Stomach (tissue), 19 donors: ENCODE results near the gene DLD. TPM values are rescaled to one million over a fixed set of nuclear protein-coding genes. Genes with fewer than 3 reads are reported as not detected.

Experiments used
- DNase-seq, 2 donors: peaks; one replicate each; pipeline versions ENCODE4 v3.0.0 to v3.0.0-alpha.2; 2013 to 2019
- H3K27ac ChIP-seq, 5 donors: fragments of 200-600 bp in 4 of 5; sonication (generic) in 4 of 5; one replicate each; pipeline ENCODE4 v1.5.1; 2013 to 2019; ENCODE audit warnings: mild to moderate bottlenecking in 1 of 5, moderate library complexity in 1 of 5
- H3K27me3 ChIP-seq, 3 donors: fragments of 200-600 bp; sonication (generic); one replicate each; pipeline ENCODE4 v1.5.1; 2017 to 2019; ENCODE audit warnings: mixed run types in 1 of 3
- H3K36me3 ChIP-seq, 4 donors: fragments of 200-600 bp; sonication (generic); 1 replicate in 3 of 4; 2 replicates in 1 of 4; pipeline ENCODE4 v1.5.1; 2016 to 2019
- H3K4me1 ChIP-seq, 4 donors: fragments of 200-600 bp; sonication (generic); one replicate each; pipeline ENCODE4 v1.5.1; 2016 to 2019
- H3K4me3 ChIP-seq, 4 donors: fragments of 200-600 bp; sonication (generic) in 3 of 4; one replicate each; pipeline ENCODE4 v1.5.1; 2016 to 2019; ENCODE audit warnings: mild to moderate bottlenecking in 1 of 4
- H3K9me3 ChIP-seq, 4 donors: fragments of 200-600 bp; sonication (generic); one replicate each; pipeline ENCODE4 v1.5.1; 2016 to 2019
- EP300 ChIP-seq: sonication (generic); formaldehyde crosslinking; IDR thresholded peaks from one replicate; pipeline ENCODE4 v1.6.1; 2017; ENCODE audit warnings: antibody characterized with exemption
- POLR2A ChIP-seq, 4 donors: fragments of 450-650 bp; IDR thresholded peaks; one replicate each; pipeline ENCODE4 v1.6.1; 2016; ENCODE audit warnings: antibody characterized with exemption in 4 of 4, control low read depth in 2 of 4, mild to moderate bottlenecking in 1 of 4, moderate library complexity in 1 of 4
- POLR2AphosphoS5 ChIP-seq, 3 donors: sonication (generic); formaldehyde crosslinking; IDR thresholded peaks; one replicate each; pipeline ENCODE4 v1.6.1; 2016; ENCODE audit warnings: antibody characterized with exemption in 3 of 3
- WGBS, 5 donors: extraction: QIAGEN DNeasy Blood & Tissue Kit in 3 of 5; methylation state at CpG; one replicate each; pipeline versions ENCODE4 v1.1.5 to v1.1.7; 2013 to 2018; 5-methylcytosine and 5-hydroxymethylcytosine counted together
- intact Hi-C: fragments of 100-400 bp; cut with DNase I; formaldehyde crosslinking; loops from one replicate; pipeline ENCODE4 v1.15.1; 2023; ENCODE audit warnings: low total_unique reads
- long read RNA-seq, 10 donors: transcript quantifications; one replicate each; lab custom pipeline, GENCODE V29; 2026
- polyA plus RNA-seq, 3 donors: library from polyadenylated mRNA; stranded (reverse); fragments of 200-250 nt; gene quantifications; one replicate each; pipeline ENCODE4 v1.2.3, GENCODE V29; 2013
- total RNA-seq, 5 donors: library from RNA; depleted of rRNA; stranded (reverse); fragments of >200 nt; gene quantifications; one replicate each; pipeline versions ENCODE4 v1.1.0 to v1.2.3, GENCODE V29; 2014 to 2016
- TF ChIP-seq, protein P1 (sequence below), 7 experiments: fragments of 450-650 bp in 4 of 7; fragments of 200-600 bp in 3 of 7; sonication (generic) in 3 of 7; IDR thresholded peaks; one replicate each; pipeline ENCODE4 v1.5.1; 2016 to 2019; ENCODE audit warnings: antibody characterized with exemption in 7 of 7, control low read depth in 2 of 7, mild to moderate bottlenecking in 1 of 7
- donor health status: healthy with polysubstance abuse.
- donor health status: Bipolar disorder and iron deficiency.
- donor health status: healthy.

The DLD gene, protein sequence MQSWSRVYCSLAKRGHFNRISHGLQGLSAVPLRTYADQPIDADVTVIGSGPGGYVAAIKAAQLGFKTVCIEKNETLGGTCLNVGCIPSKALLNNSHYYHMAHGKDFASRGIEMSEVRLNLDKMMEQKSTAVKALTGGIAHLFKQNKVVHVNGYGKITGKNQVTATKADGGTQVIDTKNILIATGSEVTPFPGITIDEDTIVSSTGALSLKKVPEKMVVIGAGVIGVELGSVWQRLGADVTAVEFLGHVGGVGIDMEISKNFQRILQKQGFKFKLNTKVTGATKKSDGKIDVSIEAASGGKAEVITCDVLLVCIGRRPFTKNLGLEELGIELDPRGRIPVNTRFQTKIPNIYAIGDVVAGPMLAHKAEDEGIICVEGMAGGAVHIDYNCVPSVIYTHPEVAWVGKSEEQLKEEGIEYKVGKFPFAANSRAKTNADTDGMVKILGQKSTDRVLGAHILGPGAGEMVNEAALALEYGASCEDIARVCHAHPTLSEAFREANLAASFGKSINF
- total RNA-seq (100 to 1,000 TPM in 4 of 5 donors, 10 to 100 TPM in 1; 35.6 to 173 (median 133) TPM), polyA plus RNA-seq (10 to 100 TPM; 24.6 to 74.2 (median 43.6) TPM)
- long read RNA-seq, donor 1, transcript DLD-201 (14 exons, 3,755 nt) = major isoform, 5 of 7 reads
- long read RNA-seq, donor 1, partial matches to known transcripts = 0 of 7 reads
- long read RNA-seq, donor 1, other reads (novel, unspliced or antisense) = 0 of 7 reads
- long read RNA-seq, donor 2, transcript DLD-201 (14 exons, 3,755 nt) = major isoform, 15 of 273 reads
- long read RNA-seq, donor 2, partial matches to known transcripts = 257 of 273 reads
- long read RNA-seq, donor 2, other reads (novel, unspliced or antisense) = 0 of 273 reads
- long read RNA-seq, donor 3, transcript DLD-201 (14 exons, 3,755 nt) = major isoform, 18 of 295 reads
- long read RNA-seq, donor 3, partial matches to known transcripts = 204 of 295 reads
- long read RNA-seq, donor 3, other reads (novel, unspliced or antisense) = 71 of 295 reads
- long read RNA-seq, donor 4, partial matches to known transcripts = 0 of 2 reads
- long read RNA-seq, donor 4, other reads (novel, unspliced or antisense) = 0 of 2 reads
- long read RNA-seq, donor 5, transcript DLD-201 (14 exons, 3,755 nt) = major isoform, 13 of 343 reads
- long read RNA-seq, donor 5, partial matches to known transcripts = 327 of 343 reads
- long read RNA-seq, donor 5, other reads (novel, unspliced or antisense) = 0 of 343 reads
- long read RNA-seq, donor 6, transcript DLD-201 (14 exons, 3,755 nt) = major isoform, 63 of 1,165 reads
- long read RNA-seq, donor 6, partial matches to known transcripts = 630 of 1,165 reads
- long read RNA-seq, donor 6, other reads (novel, unspliced or antisense) = 470 of 1,165 reads
- long read RNA-seq, donor 7, transcript DLD-201 (14 exons, 3,755 nt) = major isoform, 16 of 25 reads
- long read RNA-seq, donor 7, partial matches to known transcripts = 7 of 25 reads
- long read RNA-seq, donor 7, other reads (novel, unspliced or antisense) = 0 of 25 reads
- long read RNA-seq, donor 8, transcript DLD-201 (14 exons, 3,755 nt) = major isoform, 23 of 47 reads
- long read RNA-seq, donor 8, partial matches to known transcripts = 20 of 47 reads
- long read RNA-seq, donor 8, other reads (novel, unspliced or antisense) = 0 of 47 reads
- long read RNA-seq, donor 9, transcript DLD-201 (14 exons, 3,755 nt) = major isoform, 11 of 27 reads
- long read RNA-seq, donor 9, partial matches to known transcripts = 13 of 27 reads
- long read RNA-seq, donor 9, other reads (novel, unspliced or antisense) = 0 of 27 reads
- long read RNA-seq, donor 10, transcript DLD-201 (14 exons, 3,755 nt) = major isoform, 5 of 146 reads
- long read RNA-seq, donor 10, partial matches to known transcripts = 126 of 146 reads
- long read RNA-seq, donor 10, other reads (novel, unspliced or antisense) = 15 of 146 reads

DNA sequence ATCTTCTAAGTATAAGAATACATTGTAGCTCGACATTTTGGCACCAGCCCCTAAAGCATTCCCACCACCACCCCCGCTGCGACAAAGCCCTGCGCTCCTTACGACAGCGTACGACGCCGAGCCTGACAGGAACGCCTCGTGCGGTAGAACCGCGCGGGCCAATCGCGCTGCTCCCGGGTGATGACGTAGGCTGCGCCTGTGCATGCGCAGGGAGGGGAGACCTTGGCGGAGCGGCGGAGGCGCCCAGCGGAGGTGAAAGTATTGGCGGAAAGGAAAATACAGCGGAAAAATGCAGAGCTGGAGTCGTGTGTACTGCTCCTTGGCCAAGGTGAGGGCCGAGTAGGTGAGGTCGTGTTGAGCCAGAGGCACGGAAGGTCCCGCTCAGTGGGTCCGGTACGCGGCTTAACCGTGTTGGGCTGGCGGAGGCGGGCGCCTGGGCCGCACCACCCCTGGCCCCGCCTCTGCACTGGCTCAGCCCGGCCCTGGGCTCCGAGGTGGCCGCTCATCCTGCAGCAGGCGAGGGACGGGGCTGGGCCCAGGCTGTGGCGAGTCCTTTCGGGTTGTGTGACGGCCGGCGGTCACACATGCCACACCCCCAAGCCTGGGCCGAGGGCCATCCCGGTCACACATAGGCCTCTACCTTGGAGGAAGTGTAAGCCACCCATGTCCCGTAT, at the start of gene DLD:
DLD (plus strand) TSS at position 222 of the 674 bp plus-strand sequence; CDS start at position 290, 68 bp downstream.
- intact Hi-C loops = no loop called here
- 0 to 1% (median 0%) methylated on average over 30 to 55 of the region's 55 CpGs for whole genome bisulfite sequencing, 5 donors
- H3K4me1 ChIP-seq = peaks cover 19 to 53% (median 32%) of the 10 kb centered on the region in 4 donors
- no peaks in the 10 kb centered on the region for H3K9me3 ChIP-seq
- peak; percentile 95 to 98 for DNase-seq
- TF ChIP-seq, protein P1, sequence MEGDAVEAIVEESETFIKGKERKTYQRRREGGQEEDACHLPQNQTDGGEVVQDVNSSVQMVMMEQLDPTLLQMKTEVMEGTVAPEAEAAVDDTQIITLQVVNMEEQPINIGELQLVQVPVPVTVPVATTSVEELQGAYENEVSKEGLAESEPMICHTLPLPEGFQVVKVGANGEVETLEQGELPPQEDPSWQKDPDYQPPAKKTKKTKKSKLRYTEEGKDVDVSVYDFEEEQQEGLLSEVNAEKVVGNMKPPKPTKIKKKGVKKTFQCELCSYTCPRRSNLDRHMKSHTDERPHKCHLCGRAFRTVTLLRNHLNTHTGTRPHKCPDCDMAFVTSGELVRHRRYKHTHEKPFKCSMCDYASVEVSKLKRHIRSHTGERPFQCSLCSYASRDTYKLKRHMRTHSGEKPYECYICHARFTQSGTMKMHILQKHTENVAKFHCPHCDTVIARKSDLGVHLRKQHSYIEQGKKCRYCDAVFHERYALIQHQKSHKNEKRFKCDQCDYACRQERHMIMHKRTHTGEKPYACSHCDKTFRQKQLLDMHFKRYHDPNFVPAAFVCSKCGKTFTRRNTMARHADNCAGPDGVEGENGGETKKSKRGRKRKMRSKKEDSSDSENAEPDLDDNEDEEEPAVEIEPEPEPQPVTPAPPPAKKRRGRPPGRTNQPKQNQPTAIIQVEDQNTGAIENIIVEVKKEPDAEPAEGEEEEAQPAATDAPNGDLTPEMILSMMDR (IDR thresholded peaks at IDR 0.05) = no peak
- TF ChIP-seq POLR2AphosphoS5 (IDR thresholded peaks at IDR 0.05) (peak; percentile 97 to 99 (median 99)), POLR2A (IDR thresholded peaks at IDR 0.05) (peak in 2 of 4 donors; percentile 82 to 93), EP300 (no peak)
- peak within 1 kb of the TSS; percentile 49 to 79 (median 66) for H3K4me3 ChIP-seq
- H3K36me3 ChIP-seq = peaks cover 7 to 27% (median 18%) of the 10 kb centered on the region in 4 donors
- no peaks in the 10 kb centered on the region for H3K27me3 ChIP-seq
- H3K27ac ChIP-seq = peak within 1 kb of the TSS; percentile 94 to 99 (median 96)

DNA sequence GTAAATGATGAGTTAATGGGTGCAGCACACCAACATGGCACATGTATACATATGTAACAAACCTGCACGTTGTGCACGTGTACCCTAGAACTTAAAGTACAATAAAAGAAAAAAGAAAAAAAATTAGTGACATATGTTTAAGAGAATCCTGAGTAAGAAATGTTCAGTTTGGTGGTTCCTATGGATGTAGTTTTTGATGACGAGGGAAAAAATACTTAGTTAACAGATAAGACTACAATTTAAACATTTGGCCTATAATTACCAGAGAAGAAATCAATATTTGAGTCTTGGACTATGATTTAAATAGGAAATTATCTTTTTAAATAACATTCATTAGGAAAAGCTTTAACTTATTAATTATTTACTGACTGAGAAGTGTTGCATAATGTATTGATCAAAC, 48.8 kb upstream of the DLD start:
- TF ChIP-seq EP300 = no peak
- TF ChIP-seq, protein P1 (IDR thresholded peaks at IDR 0.05) = no peak
- TF ChIP-seq POLR2A (IDR thresholded peaks at IDR 0.05) = no peak
- TF ChIP-seq POLR2AphosphoS5 (IDR thresholded peaks at IDR 0.05) = no peak
- Histone ChIP-seq H3K4me3 (no peak overlapping the region), H3K4me1 (peaks cover 0 to under 1% (median 0%) of the 10 kb centered on the region in 4 donors), H3K9me3 (no peaks in the 10 kb centered on the region), H3K27me3 (no peaks in the 10 kb centered on the region), H3K36me3 (no peaks in the 10 kb centered on the region), H3K27ac (no peak overlapping the region)
- intact Hi-C loops = no loop called here
- WGBS, 5 donors = 76 to 92% (median 82%) methylated on average over 3 of the region's 3 CpGs
- no peak for DNase-seq

DNA sequence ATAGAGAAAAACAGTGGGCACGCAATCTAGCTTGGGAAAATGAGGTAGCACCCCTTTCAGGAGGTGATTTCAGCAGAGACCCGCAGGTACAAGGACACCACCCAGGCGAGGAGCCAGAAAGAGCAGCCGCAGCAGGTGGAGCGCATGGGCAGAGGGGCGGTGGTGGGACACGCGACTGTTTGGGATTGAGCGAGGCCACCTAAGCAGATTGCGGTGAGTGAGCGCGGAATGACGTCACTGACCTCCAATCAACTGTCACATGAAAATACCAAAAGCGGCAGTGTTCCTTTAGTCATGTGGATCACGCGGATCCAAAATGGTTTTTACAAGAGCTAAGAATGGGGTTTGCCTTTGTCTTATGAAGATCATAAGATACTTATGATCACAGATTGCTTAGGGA, 47.8 kb upstream of the DLD start:
- DNase-seq = no peak
- no peak overlapping the region for H3K4me3 ChIP-seq
- H3K27ac ChIP-seq = no peak overlapping the region
- intact Hi-C loops = no loop called here
- no peaks in the 10 kb centered on the region for H3K4me1 ChIP-seq
- H3K9me3 ChIP-seq = no peaks in the 10 kb centered on the region
- H3K27me3 ChIP-seq = no peaks in the 10 kb centered on the region
- TF ChIP-seq EP300 = no peak
- TF ChIP-seq POLR2AphosphoS5 (IDR thresholded peaks at IDR 0.05) = no peak
- TF ChIP-seq, protein P1 (IDR thresholded peaks at IDR 0.05) = no peak
- TF ChIP-seq POLR2A (IDR thresholded peaks at IDR 0.05) = no peak
- H3K36me3 ChIP-seq = no peaks in the 10 kb centered on the region
- WGBS, 5 donors = 92 to 95% (median 93%) methylated on average over 16 of the region's 16 CpGs
